ENCODE results near the gene WDR45B.

WDR45B gene

GRCh38 chr17:82602986-82603710 lies 45.1 kb downstream of the WDR45B start:
- no peak for DNase-seq (ENCODE audit: extremely low read depth, low read depth)
- H3K4me3 ChIP-seq (replicated peaks; ENCODE audit: low read depth, low read length), result no peak overlapping the region
- no peak for TF ChIP-seq CTCF (IDR thresholded peaks at IDR 0.05; ENCODE audit: low read depth, low read length, missing control alignments)

GRCh38 chr17:82602487-82602886 lies 45.8 kb downstream of the WDR45B start:
- TF ChIP-seq CTCF (IDR thresholded peaks at IDR 0.05; ENCODE audit: low read depth, low read length, missing control alignments), result no peak
- no peak for DNase-seq (ENCODE audit: extremely low read depth, low read depth)
- H3K4me3 ChIP-seq (replicated peaks; ENCODE audit: low read depth, low read length), result no peak overlapping the region

- no peak for TF ChIP-seq CTCF (IDR thresholded peaks at IDR 0.05; ENCODE audit: low read depth, low read length, missing control alignments)
- DNase-seq (ENCODE audit: extremely low read depth, low read depth), result no peak
- H3K4me3 ChIP-seq (replicated peaks; ENCODE audit: low read depth, low read length), result no peak overlapping the region
These were observed 46.7 kb downstream of the WDR45B start for GRCh38 chr17:82601447-82602000.

- no peak for TF ChIP-seq CTCF (IDR thresholded peaks at IDR 0.05; ENCODE audit: low read depth, low read length, missing control alignments)
- DNase-seq (ENCODE audit: extremely low read depth, low read depth), result no peak
- no peak overlapping the region for H3K4me3 ChIP-seq (replicated peaks; ENCODE audit: low read depth, low read length)
These were observed 47.4 kb downstream of the WDR45B start for GRCh38 chr17:82600731-82601446.

- TF ChIP-seq CTCF (IDR thresholded peaks at IDR 0.05; ENCODE audit: low read depth, low read length, missing control alignments), result no peak
- no peak overlapping the region for H3K4me3 ChIP-seq (replicated peaks; ENCODE audit: low read depth, low read length)
- no peak for DNase-seq (ENCODE audit: extremely low read depth, low read depth)
These were observed 48.3 kb downstream of the WDR45B start for GRCh38 chr17:82599674-82600661.
